Stimulated activated CD4-positive, alpha-beta T cell treated with anti-CD3 and anti-CD28 coated beads, Interleukin-12 subunit alpha, Interleukin-12 subunit beta, amount 100 ng/mL, for 24 hours (primary cell): Measurements from ENCODE around the gene TTC33.
"Not testable (repeated sequence)": the region's sequence is repeated elsewhere in the genome, so short reads cannot be mapped to it uniquely, and the experiment has no call there.

Source experiments
- DNase-seq, 2 experiments: peaks; one replicate each; pipeline ENCODE4 v3.0.0-alpha.2; 2020; ENCODE audit warnings: low read depth in 2 of 2

TTC33 gene

DNA sequence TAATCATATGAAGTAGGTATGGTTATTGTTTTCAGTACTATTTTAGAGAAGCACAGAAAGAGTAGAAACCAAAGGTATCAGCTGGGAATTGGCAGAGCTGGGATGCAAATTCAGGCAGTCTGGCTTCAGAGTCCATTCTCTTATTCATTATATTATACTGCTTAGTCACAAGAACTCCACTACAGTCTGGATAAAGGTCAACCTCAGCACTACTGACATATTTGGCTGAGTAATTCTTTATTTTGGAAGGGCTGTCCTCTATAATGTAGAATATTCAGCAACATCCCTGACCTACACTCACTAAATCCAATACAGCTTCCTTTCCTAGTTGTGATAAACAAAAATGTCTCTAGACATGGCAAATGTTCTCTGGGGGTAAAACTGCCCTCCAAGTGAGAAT is 38.5 kb downstream of the TTC33 start:
- DNase-seq: no peak

GRCh38 chr5:40716590-40716989 is 39.2 kb downstream of the TTC33 start:
- no peak for DNase-seq

GRCh38 chr5:40716000-40716399 is 39.8 kb downstream of the TTC33 start:
- no peak for DNase-seq

DNA sequence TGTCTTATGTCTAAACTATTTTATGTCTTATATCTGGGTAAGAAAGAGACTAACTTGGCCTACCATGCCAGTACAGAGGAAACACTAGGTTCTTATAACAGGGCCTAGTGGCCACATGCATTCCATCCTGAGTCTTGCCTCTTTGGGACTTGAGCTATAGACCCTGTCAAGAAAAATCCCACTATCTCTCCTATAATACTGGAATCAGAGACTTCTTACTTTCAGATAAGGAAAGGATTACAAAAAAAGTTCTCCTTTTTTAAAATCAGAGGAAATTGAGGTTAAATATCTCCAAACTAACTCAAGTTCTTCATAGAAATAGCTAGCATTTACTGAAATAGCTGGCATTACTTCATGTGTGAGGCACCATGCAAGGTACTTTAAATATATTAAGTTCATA is 41.8 kb downstream of the TTC33 start:
- DNase-seq: no peak

DNA sequence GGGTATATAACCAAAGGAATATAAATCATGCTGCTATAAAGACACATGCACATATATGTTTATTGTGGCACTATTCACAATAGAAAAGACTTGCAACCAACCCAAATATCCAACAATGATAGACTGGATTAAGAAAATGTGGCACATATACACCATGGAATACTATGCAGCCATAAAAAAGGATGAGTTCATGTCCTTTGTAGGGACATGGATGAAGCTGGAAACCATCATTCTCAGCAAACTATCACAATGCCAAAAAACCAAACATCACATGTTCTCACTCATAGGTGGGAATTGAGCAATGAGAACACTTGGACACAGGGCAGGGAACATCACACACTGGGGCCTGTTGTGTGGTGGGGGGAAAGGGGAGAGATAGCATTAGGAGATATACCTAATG is 45.2 kb downstream of the TTC33 start:
- DNase-seq: not testable (repeated sequence)

- DNase-seq: not testable (repeated sequence)
These were observed 50.3 kb downstream of the TTC33 start for GRCh38 chr5:40705484-40705883.

GRCh38 chr5:40702027-40702426 is 53.7 kb downstream of the TTC33 start:
- not testable (repeated sequence) for DNase-seq

GRCh38 chr5:40700116-40700782 is 55.5 kb downstream of the TTC33 start:
- DNase-seq: no peak

- DNase-seq: no peak
These were observed 61.3 kb downstream of the TTC33 start for GRCh38 chr5:40694433-40694832.

DNA sequence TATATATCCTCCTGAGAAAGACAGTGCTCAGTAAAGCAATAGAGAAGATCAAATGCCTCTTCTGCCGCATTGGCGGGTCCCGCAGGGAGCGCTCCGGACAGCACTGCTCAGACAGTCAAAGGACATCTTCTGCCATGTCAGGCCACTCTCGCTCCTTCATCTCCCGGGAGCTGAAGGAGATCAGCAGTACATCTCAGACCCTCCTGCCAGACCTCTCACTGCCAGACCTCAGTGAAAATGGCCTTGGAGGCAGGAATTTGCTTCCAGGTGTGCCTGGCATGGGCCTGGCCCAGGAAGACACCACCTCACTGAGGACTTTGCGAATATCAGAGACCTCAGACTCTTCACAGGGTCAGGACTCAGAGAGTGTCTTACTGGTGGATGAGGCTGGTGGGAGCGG is 63.9 kb downstream of the TTC33 start:
- DNase-seq: no peak

DNA sequence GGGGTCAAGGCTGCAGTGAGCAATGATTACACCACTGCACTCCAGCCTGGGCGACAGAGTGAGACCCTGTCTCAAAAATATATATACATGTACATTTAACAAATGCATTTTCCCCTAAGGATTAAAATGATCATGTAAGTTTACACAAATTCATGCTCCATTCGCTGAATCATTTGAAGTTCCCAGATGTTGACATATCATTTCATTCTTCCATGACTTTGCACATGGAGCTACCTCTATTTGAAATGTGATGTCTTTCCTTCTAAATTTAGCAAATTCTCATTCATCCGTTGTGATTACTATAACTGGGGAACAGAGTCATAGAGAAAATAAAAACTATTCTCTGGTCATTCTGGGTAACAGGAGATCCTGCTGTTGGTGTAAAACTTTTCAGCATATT is 65.5 kb downstream of the TTC33 start:
- no peak for DNase-seq

DNA sequence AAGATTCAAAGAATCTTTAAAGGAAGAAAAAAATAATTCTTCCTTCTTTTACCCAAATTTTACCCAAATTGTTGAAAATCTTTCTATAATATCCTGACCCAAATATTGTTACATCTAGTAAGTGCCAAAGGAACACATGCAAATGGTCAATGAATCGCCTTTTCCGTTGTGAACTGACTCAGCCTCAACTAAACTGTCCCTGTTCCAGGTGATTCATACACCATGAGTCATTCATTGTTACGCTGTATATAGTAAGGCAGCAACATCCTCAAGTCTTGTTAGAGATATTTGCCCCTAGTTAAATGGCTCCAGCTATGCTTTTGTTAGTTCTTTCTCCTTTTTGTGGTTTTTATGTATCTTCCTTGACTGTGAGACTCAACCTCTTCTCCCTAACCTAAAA is 66.3 kb downstream of the TTC33 start:
- no peak for DNase-seq

- DNase-seq: no peak
These were observed 66.8 kb downstream of the TTC33 start for GRCh38 chr5:40688996-40689395.

GRCh38 chr5:40688127-40688761 is 67.5 kb downstream of the TTC33 start:
- peak; percentile 68 to 83 for DNase-seq

- no peak for DNase-seq
These were observed 68.4 kb downstream of the TTC33 start for GRCh38 chr5:40687321-40687720.

DNA sequence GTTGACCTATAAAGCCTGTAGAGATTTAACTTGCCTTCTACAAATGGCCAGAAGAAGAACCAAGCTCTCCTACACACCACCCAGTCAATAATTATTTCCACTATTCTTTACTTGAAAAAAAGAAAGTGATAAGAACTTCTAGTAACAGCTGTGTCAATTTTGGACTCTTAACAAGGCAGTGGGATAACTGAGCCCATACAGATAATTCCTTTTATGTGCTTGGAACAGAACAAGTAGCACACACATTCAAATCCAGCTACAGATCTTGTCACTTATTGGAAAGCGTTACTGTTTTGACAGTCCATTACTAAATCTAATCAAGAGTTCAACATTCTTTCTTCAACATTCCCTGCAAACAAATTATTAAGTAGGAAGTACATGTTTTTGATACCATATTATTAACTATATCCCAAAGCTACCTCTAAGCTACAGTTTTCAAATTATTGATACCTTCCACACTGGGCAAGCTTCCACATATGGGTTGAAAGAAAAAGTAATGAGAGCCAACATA is 69.7 kb downstream of the TTC33 start:
- no peak for DNase-seq

- DNase-seq: no peak
These were observed 70.6 kb downstream of the TTC33 start for GRCh38 chr5:40685193-40685592.

- no peak for DNase-seq
These were observed 72.5 kb downstream of the TTC33 start for GRCh38 chr5:40683305-40683704.

DNA sequence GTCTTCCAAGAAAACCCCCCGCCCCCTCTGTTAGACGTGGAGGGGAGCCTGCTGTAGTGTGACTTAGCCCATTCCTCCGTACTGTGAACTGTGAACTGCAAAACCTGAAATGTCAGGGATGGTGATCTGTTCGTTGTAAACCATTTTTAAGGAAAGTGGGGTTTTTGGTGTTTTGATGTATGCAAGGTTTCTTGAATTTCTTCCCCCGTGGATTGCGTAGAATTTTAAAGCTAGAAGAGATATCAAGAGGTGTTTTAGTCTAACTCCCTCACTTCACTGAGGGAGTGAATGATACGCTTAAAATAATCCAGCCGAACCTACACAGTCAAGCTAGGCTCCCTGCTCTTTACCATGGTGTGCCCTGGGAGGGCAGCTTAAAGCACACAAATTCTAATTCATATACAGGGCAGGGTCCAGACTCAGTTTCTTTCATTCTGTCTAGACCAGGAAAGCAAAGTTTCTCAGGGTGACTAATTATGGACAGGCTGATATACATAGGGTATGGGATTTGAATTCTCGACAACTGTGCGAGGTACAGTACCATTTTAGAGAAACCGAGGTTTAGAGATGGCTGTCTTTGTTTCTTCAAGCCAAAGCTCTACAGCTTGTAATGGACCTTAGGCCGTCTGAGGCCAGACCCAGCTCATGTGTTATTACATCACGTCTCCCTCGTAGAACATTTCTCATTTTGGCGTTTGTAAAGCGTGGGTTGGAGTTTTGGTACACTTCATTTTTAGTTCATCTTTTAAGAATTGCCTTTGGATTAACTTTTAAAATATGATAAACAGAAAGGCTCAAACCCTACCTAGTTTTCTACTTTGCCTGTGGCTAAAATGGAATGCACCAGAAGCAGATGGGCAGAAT is 73.4 kb downstream of the TTC33 start:
- no peak for DNase-seq

DNA sequence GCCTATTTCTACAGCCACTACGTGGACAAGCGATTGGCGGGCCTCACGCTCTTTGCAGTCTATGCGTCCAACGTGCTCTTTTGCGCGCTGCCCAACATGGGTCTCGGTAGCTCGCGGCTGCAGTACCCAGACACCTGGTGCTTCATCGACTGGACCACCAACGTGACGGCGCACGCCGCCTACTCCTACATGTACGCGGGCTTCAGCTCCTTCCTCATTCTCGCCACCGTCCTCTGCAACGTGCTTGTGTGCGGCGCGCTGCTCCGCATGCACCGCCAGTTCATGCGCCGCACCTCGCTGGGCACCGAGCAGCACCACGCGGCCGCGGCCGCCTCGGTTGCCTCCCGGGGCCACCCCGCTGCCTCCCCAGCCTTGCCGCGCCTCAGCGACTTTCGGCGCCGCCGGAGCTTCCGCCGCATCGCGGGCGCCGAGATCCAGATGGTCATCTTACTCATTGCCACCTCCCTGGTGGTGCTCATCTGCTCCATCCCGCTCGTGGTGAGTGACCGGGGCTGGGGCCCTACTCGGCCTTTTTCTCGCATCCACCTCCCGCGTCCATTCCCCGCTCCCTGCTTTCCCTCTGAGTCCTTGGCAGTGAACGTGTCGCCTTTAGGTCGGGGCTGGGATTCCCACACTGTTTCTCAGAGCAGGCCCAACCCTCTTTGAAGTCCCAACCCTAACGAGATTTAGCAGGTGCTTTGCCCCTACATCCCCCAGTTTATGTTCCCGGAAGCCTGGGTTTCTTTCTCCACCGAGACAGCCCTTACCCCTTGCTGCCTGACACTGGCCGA is 74.2 kb downstream of the TTC33 start:
- no peak for DNase-seq

GRCh38 chr5:40680741-40681362 is 74.9 kb downstream of the TTC33 start:
- DNase-seq: no peak
